Measurements from ENCODE around the gene COP1. TPM values are rescaled to one million over a fixed set of nuclear protein-coding genes. Genes with fewer than 3 reads are reported as not detected.

COP1 gene
- total RNA-seq, 4 donors from 2014 or later = 53.4 to 85.5 (median 68.4) TPM

GRCh38 chr1:176056312-176056711, 150.8 kb downstream of the COP1 start:
- Histone ChIP-seq H3K4me3 (no peak overlapping the region), H3K27ac (no peak overlapping the region), H3K36me3 (no peaks in the 10 kb centered on the region), H3K9me3 (no peaks in the 10 kb centered on the region), H3K4me1 (no peaks in the 10 kb centered on the region), H3K27me3 (no peaks in the 10 kb centered on the region)
- intact Hi-C loops (cut with DNase I; ENCODE audit: low total_unique reads) = no loop called here
- no peak for TF ChIP-seq POLR2A (IDR thresholded peaks at IDR 0.05)
- no peak for TF ChIP-seq CTCF (IDR thresholded peaks at IDR 0.05)
- DNase-seq = no peak

GRCh38 chr1:176055398-176055797, 151.7 kb downstream of the COP1 start:
- Histone ChIP-seq H3K4me1 (no peaks in the 10 kb centered on the region), H3K36me3 (no peaks in the 10 kb centered on the region), H3K27me3 (no peaks in the 10 kb centered on the region), H3K9me3 (no peaks in the 10 kb centered on the region), H3K27ac (no peak overlapping the region), H3K4me3 (no peak overlapping the region)
- intact Hi-C loops (cut with DNase I; ENCODE audit: low total_unique reads) = no loop called here
- DNase-seq = no peak
- no peak for TF ChIP-seq CTCF (IDR thresholded peaks at IDR 0.05)
- TF ChIP-seq POLR2A (IDR thresholded peaks at IDR 0.05) = no peak

GRCh38 chr1:176051902-176052518, 155.1 kb downstream of the COP1 start:
- no peaks in the 10 kb centered on the region for H3K4me1 ChIP-seq
- TF ChIP-seq CTCF (IDR thresholded peaks at IDR 0.05) = no peak
- TF ChIP-seq POLR2A (IDR thresholded peaks at IDR 0.05) = no peak
- intact Hi-C loops (cut with DNase I; ENCODE audit: low total_unique reads) = no loop called here
- H3K9me3 ChIP-seq = no peaks in the 10 kb centered on the region
- no peak overlapping the region for H3K4me3 ChIP-seq
- H3K27me3 ChIP-seq = no peaks in the 10 kb centered on the region
- DNase-seq = no peak
- no peaks in the 10 kb centered on the region for H3K36me3 ChIP-seq
- H3K27ac ChIP-seq = no peak overlapping the region

- H3K27ac ChIP-seq = no peak overlapping the region
- H3K9me3 ChIP-seq = no peaks in the 10 kb centered on the region
- H3K36me3 ChIP-seq = no peaks in the 10 kb centered on the region
- no peaks in the 10 kb centered on the region for H3K4me1 ChIP-seq
- DNase-seq = no peak
- no peak for TF ChIP-seq CTCF (IDR thresholded peaks at IDR 0.05)
- no peak for TF ChIP-seq POLR2A (IDR thresholded peaks at IDR 0.05)
- no peak overlapping the region for H3K4me3 ChIP-seq
- no peaks in the 10 kb centered on the region for H3K27me3 ChIP-seq
- intact Hi-C loops (cut with DNase I; ENCODE audit: low total_unique reads) = no loop called here
Measured at GRCh38 chr1:176051402-176051801, 155.7 kb downstream of the COP1 start.

GRCh38 chr1:176049582-176049981, 157.5 kb downstream of the COP1 start:
- Histone ChIP-seq H3K27me3 (no peaks in the 10 kb centered on the region), H3K27ac (no peak overlapping the region), H3K4me3 (no peak overlapping the region), H3K36me3 (no peaks in the 10 kb centered on the region), H3K4me1 (no peaks in the 10 kb centered on the region), H3K9me3 (no peaks in the 10 kb centered on the region)
- intact Hi-C loops (cut with DNase I; ENCODE audit: low total_unique reads) = no loop called here
- TF ChIP-seq CTCF (IDR thresholded peaks at IDR 0.05) (no peak), POLR2A (IDR thresholded peaks at IDR 0.05) (no peak)
- no peak for DNase-seq

All from uterus (tissue), 4 donors.